ENCODE measurements around the gene ZC3H11A. TPM values are rescaled to one million over a fixed set of nuclear protein-coding genes. Genes with fewer than 3 reads are reported as not detected.

ZC3H11A gene
- total and polyA plus RNA-seq, 2 donors (not counting 3 experiments of a cell fraction or from before 2014, with no cell fraction given): 36.8 to 72.6 TPM

DNA sequence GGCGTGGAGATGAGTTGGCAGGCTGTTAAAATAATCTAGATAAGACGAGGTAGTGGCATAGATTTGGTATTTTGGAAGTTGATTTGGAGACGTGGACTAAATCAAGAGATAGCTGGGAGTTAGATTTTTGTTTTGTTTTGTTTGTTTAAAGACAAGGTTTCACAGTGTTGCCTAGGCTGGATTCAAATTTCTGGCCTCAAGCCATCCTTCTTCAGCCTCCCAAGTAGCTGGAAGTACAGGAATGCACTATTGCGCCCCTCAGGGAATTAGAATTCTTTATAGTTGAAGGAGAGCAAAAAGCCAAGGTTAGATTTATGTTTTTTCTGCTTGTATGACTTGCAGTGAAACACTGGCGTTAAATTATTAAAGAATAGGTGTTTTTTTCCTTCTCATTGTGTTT is 43.7 kb downstream of the ZC3H11A start:
- H3K4me1 ChIP-seq (ENCODE audit: control insufficient read depth, extremely low read depth, insufficient read depth, low read length): no peaks in the 10 kb centered on the region
- H3K9me1 ChIP-seq (replicated peaks; ENCODE audit: control insufficient read depth, extremely low read depth, insufficient read depth, low read length): no peaks in the 10 kb centered on the region
- no peaks in the 10 kb centered on the region for H3K27me3 ChIP-seq (ENCODE audit: control insufficient read depth in 2 of 2, insufficient read depth in 2 of 2, low read length in 2 of 2)
- dilution Hi-C loops (cut with MboI; ENCODE audit: extremely low pct_ligation_motif_present, low sequenced_read_pairs) (no loop called here), intact Hi-C loops (cut with micrococcal nuclease) (no loop called here)
- no peaks in the 10 kb centered on the region for H3K9me3 ChIP-seq (replicated peaks; ENCODE audit: control insufficient read depth, insufficient read depth, low read length)
- ChIA-PET POLR2A (no interaction called here), CTCF (no interaction called here)
- H4K20me1 ChIP-seq (replicated peaks; ENCODE audit: control insufficient read depth, extremely low read depth, insufficient read depth, low read length): no peaks in the 10 kb centered on the region
- FAIRE-seq: no peak
- H3K36me3 ChIP-seq (ENCODE audit: control insufficient read depth in 2 of 2, extremely low read depth in 1 of 2, insufficient read depth in 2 of 2, low read length in 2 of 2): peaks cover 12 to 25% of the 10 kb centered on the region in 2 experiments
- BruUV-seq (replicated peaks): no TSS peak
- H3K9ac ChIP-seq (replicated peaks; ENCODE audit: extremely low read depth, insufficient read depth, low read length): no peak overlapping the region
- H3K4me3 ChIP-seq (replicated peaks in 1 of 3; ENCODE audit: insufficient read depth in 1 of 3, low read depth in 1 of 3, low read length in 3 of 3): no peak overlapping the region
- H2AFZ ChIP-seq (ENCODE audit: low read depth, low read length): no peak overlapping the region
- peak; percentile 19 for DNase-seq (ENCODE audit: low read depth, low spot score)
- H3K27ac ChIP-seq (ENCODE audit: insufficient read depth, low read depth, low read length): no peak overlapping the region
- no peak overlapping the region for H3K4me2 ChIP-seq (ENCODE audit: insufficient read depth, low read length)
- no peaks in the 10 kb centered on the region for H3K79me2 ChIP-seq (ENCODE audit: control insufficient read depth, insufficient read depth, low read length)
- no peak for TF ChIP-seq FOS (IDR thresholded peaks at IDR 0.05; ENCODE audit: borderline replicate concordance, insufficient read depth, low read length)
- TF ChIP-seq JUN (IDR thresholded peaks at IDR 0.05; ENCODE audit: borderline replicate concordance, insufficient read depth, insufficient read length, low read depth): no peak
- TF ChIP-seq, protein P1, sequence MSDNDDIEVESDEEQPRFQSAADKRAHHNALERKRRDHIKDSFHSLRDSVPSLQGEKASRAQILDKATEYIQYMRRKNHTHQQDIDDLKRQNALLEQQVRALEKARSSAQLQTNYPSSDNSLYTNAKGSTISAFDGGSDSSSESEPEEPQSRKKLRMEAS (IDR thresholded peaks at IDR 0.05; ENCODE audit: insufficient read depth, insufficient read length): no peak
- no peak for TF ChIP-seq POLR2A (IDR thresholded peaks at IDR 0.05; ENCODE audit: low read depth, low read length)
- no peak for TF ChIP-seq MYC (IDR thresholded peaks at IDR 0.05; ENCODE audit: low read depth, low read length)
- TF ChIP-seq GATA2 (IDR thresholded peaks at IDR 0.05; ENCODE audit: insufficient read depth, insufficient read length, low read depth, low read length): no peak
- TF ChIP-seq POLR2AphosphoS5 (IDR thresholded peaks at IDR 0.05; ENCODE audit: insufficient read depth, low read depth, low read length): no peak
- TF ChIP-seq CTCF (IDR thresholded peaks at IDR 0.05; ENCODE audit: extremely low read depth in 1 of 2, insufficient read depth in 1 of 2, low read depth in 1 of 2, low read length in 2 of 2): no peak
- TF ChIP-seq EZH2 (IDR thresholded peaks at IDR 0.05; ENCODE audit: borderline replicate concordance, low read depth, low read length, severe bottlenecking): no peak

All from endothelial cell of umbilical vein (primary cell).